A549 (cell line): ENCODE data around the gene SURF6.

Experiments
- CHD2 ChIP-seq: fragments of 150-350 bp; IDR thresholded peaks from 2 replicates; pipeline ENCODE4 v1.6.1; 2014; ENCODE audit warnings: low read length; ENCODE audit not compliant: partially characterized antibody
- CTCF ChIP-seq: fragments of >200 bp; sonication (Bioruptor Twin); formaldehyde crosslinking; IDR thresholded peaks from 3 replicates; pipeline ENCODE4 v1.5.1; 2016
- FOSL2 ChIP-seq, 2 experiments: fragments of 450-650 bp in 1 of 2; fragments of >200 bp in 1 of 2; sonication (Bioruptor Twin) in 1 of 2; formaldehyde crosslinking; IDR thresholded peaks; 2 replicates each; pipeline versions ENCODE4 v1.5.0 to v1.6.1; 2016 to 2020; ENCODE audit warnings: mild to moderate bottlenecking in 1 of 2, moderate library complexity in 1 of 2
- FOXS1 ChIP-seq: fragments of 250-450 bp; sonication (Bioruptor Pico); IDR thresholded peaks from 2 replicates; pipeline ENCODE4 v1.5.0; 2020; ENCODE audit warnings: mild to moderate bottlenecking, moderate library complexity
- NR3C1 ChIP-seq: fragments of >200 bp; sonication (Bioruptor Twin); formaldehyde crosslinking; IDR thresholded peaks from 3 replicates; pipeline ENCODE4 v1.6.1; 2017
- POLR2A ChIP-seq: IDR thresholded peaks from 2 replicates; pipeline ENCODE4 v1.6.1; 2012; ENCODE audit warnings: mild to moderate bottlenecking, low read length
- TF ChIP-seq, protein P1 (sequence below): fragments of >200 bp; sonication (Bioruptor Twin); formaldehyde crosslinking; IDR thresholded peaks from 3 replicates; pipeline ENCODE4 v1.6.1; 2016
- TF ChIP-seq, protein P2 (sequence below): fragments of 150-350 bp; IDR thresholded peaks from 2 replicates; pipeline ENCODE4 v1.6.1; 2014; ENCODE audit warnings: low read depth, mild to moderate bottlenecking, low read length

DNA sequence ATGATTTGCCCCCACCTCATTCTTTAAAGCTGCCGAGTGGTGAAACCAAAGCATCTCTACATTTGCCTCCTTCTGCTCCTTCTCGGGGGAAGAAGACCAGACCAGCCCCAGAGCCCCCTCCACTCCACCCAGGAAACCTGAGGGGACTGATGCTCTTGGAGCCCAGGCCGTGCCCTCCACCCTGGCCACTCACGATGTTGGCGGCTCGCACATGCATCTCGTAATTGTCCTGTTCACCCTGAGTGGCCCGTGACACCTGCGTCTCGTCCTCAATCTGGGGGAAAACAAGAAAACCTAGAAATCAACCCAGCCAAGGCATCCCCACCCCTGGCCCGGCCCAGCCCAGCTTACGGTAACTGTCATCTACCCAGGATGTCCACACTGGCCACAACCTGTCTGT, 9.0 kb upstream of the SURF6 start:
- TF ChIP-seq CHD2, result no peak
- TF ChIP-seq, protein P1, sequence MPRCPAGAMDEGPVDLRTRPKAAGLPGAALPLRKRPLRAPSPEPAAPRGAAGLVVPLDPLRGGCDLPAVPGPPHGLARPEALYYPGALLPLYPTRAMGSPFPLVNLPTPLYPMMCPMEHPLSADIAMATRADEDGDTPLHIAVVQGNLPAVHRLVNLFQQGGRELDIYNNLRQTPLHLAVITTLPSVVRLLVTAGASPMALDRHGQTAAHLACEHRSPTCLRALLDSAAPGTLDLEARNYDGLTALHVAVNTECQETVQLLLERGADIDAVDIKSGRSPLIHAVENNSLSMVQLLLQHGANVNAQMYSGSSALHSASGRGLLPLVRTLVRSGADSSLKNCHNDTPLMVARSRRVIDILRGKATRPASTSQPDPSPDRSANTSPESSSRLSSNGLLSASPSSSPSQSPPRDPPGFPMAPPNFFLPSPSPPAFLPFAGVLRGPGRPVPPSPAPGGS, result no peak
- TF ChIP-seq NR3C1, result no peak
- TF ChIP-seq, protein P2, sequence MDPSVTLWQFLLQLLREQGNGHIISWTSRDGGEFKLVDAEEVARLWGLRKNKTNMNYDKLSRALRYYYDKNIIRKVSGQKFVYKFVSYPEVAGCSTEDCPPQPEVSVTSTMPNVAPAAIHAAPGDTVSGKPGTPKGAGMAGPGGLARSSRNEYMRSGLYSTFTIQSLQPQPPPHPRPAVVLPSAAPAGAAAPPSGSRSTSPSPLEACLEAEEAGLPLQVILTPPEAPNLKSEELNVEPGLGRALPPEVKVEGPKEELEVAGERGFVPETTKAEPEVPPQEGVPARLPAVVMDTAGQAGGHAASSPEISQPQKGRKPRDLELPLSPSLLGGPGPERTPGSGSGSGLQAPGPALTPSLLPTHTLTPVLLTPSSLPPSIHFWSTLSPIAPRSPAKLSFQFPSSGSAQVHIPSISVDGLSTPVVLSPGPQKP, result no peak
- TF ChIP-seq FOSL2 (IDR thresholded peaks at IDR 0.05), result no peak
- no peak for TF ChIP-seq FOSL2 (CRISPR knock-in tag; IDR thresholded peaks at IDR 0.05)
- TF ChIP-seq CTCF, result no peak
- no peak for TF ChIP-seq POLR2A
- no peak for TF ChIP-seq FOXS1 (CRISPR knock-in tag)
